HEK293 (cell line): Measurements from ENCODE around the gene HIKESHI.

Experiments used
- CTCF ChIA-PET: fragments of 350-600 bp; formaldehyde crosslinking; extraction: SDS; loops from one replicate; lab custom pipeline; 2021; ENCODE audit warnings: antibody characterized with exemption; lab: Yijun Ruan, JAX
- POLR2A ChIA-PET: fragments of 300-600 bp; formaldehyde crosslinking; extraction: SDS; loops from one replicate; lab custom pipeline; 2020; ENCODE audit warnings: antibody characterized with exemption, inconsistent platforms; lab: Yijun Ruan, JAX
- H3K27ac ChIP-seq: fragments of 200-500 bp; sonication (Bioruptor generic); 2 replicates; pipeline ENCODE4 v1.5.1; 2014; ENCODE audit warnings: low read depth, low read length, control low read depth, inconsistent platforms; ENCODE audit errors: extremely low read depth
- H3K36me3 ChIP-seq, 2 experiments: fragments of 200-500 bp in 1 of 2; sonication (Bioruptor generic) in 1 of 2; 1 replicate in 1 of 2; 2 replicates in 1 of 2; pipeline ENCODE4 v1.5.1; 2014 to 2017; ENCODE audit warnings: inconsistent platforms in 2 of 2, low read length in 2 of 2; ENCODE audit not compliant: control insufficient read depth in 2 of 2, insufficient read depth in 1 of 2
- H3K4me1 ChIP-seq: fragments of 200-500 bp; sonication (Bioruptor generic); 2 replicates; pipeline ENCODE4 v1.5.1; 2014; ENCODE audit warnings: mild to moderate bottlenecking, low read length, inconsistent platforms; ENCODE audit not compliant: control insufficient read depth, insufficient read depth
- H3K4me3 ChIP-seq: 2 replicates; pipeline ENCODE4 v1.5.1; 2011; ENCODE audit warnings: low read depth, mild to moderate bottlenecking, control low read depth, low read length, moderate library complexity
- H3K9me3 ChIP-seq: fragments of 200-500 bp; sonication (Bioruptor generic); 2 replicates; pipeline ENCODE4 v1.5.1; 2014; ENCODE audit warnings: low read depth, low read length, inconsistent platforms; ENCODE audit not compliant: control insufficient read depth, insufficient read depth
- HOXC10 ChIP-seq: sonication (generic); formaldehyde crosslinking; IDR thresholded peaks from 2 replicates; pipeline ENCODE4 v1.8.1; 2023; ENCODE audit warnings: mild to moderate bottlenecking, missing genetic modification reagents
- PRDM1 ChIP-seq: fragments of 450-650 bp; formaldehyde crosslinking; IDR thresholded peaks from 2 replicates; pipeline ENCODE4; 2016; ENCODE audit warnings: missing biosample characterization, missing genetic modification characterization
- SALL2 ChIP-seq: fragments of 450-650 bp; formaldehyde crosslinking; IDR thresholded peaks from 2 replicates; pipeline ENCODE4 v1.5.0; 2017; ENCODE audit warnings: missing biosample characterization, mild to moderate bottlenecking, missing genetic modification characterization, borderline replicate concordance
- SETDB1 ChIP-seq: IDR thresholded peaks from one replicate; pipeline ENCODE4 v1.6.1; 2017; ENCODE audit warnings: mild to moderate bottlenecking, low read length, moderate library complexity, mixed read lengths; ENCODE audit not compliant: insufficient read length
- SP3 ChIP-seq: fragments of 450-650 bp; formaldehyde crosslinking; IDR thresholded peaks from 2 replicates; pipeline ENCODE4 v1.5.1; 2016; ENCODE audit warnings: missing biosample characterization, missing genetic modification characterization
- SP7 ChIP-seq: fragments of 450-650 bp; formaldehyde crosslinking; IDR thresholded peaks from 2 replicates; pipeline ENCODE4 v1.5.1; 2016; ENCODE audit warnings: missing biosample characterization, missing genetic modification characterization
- TCF7L2 ChIP-seq: IDR thresholded peaks from 2 replicates; pipeline ENCODE4 v1.6.1; 2011; ENCODE audit warnings: low read depth, mild to moderate bottlenecking, inconsistent platforms, low read length, moderate library complexity, borderline replicate concordance
- TSHZ1 ChIP-seq: fragments of 450-650 bp; formaldehyde crosslinking; IDR thresholded peaks from 2 replicates; pipeline ENCODE4 v1.5.1; 2016; ENCODE audit warnings: missing biosample characterization, missing genetic modification characterization, borderline replicate concordance
- WT1 ChIP-seq: fragments of 450-650 bp; formaldehyde crosslinking; IDR thresholded peaks from 2 replicates; pipeline ENCODE4 v1.5.1; 2016; ENCODE audit warnings: missing biosample characterization, missing genetic modification characterization
- ZFP37 ChIP-seq: fragments of 450-650 bp; formaldehyde crosslinking; IDR thresholded peaks from 2 replicates; pipeline ENCODE4 v1.5.1; 2016; ENCODE audit warnings: missing biosample characterization, missing genetic modification characterization
- ZNF169 ChIP-seq: fragments of 450-650 bp; formaldehyde crosslinking; IDR thresholded peaks from 2 replicates; pipeline ENCODE4 v1.5.1; 2016; ENCODE audit warnings: missing biosample characterization, missing genetic modification characterization
- ZNF174 ChIP-seq: fragments of 450-650 bp; formaldehyde crosslinking; IDR thresholded peaks from 2 replicates; pipeline ENCODE4 v1.5.0; 2017; ENCODE audit warnings: missing biosample characterization, mild to moderate bottlenecking, missing genetic modification characterization
- ZNF311 ChIP-seq: fragments of 450-650 bp; formaldehyde crosslinking; IDR thresholded peaks from 2 replicates; pipeline ENCODE4 v1.5.1; 2017; ENCODE audit warnings: missing biosample characterization, missing genetic modification characterization, borderline replicate concordance
- ZNF350 ChIP-seq: fragments of 450-650 bp; formaldehyde crosslinking; IDR thresholded peaks from 2 replicates; pipeline ENCODE4 v1.5.0; 2017; ENCODE audit warnings: missing biosample characterization, mild to moderate bottlenecking, missing genetic modification characterization
- ZNF366 ChIP-seq: fragments of 450-650 bp; formaldehyde crosslinking; conservative IDR thresholded peaks from 2 replicates; pipeline ENCODE4 v1.5.1; 2016; ENCODE audit warnings: missing biosample characterization, missing genetic modification characterization
- ZNF48 ChIP-seq: fragments of 450-650 bp; formaldehyde crosslinking; IDR thresholded peaks from 2 replicates; pipeline ENCODE4 v1.5.1; 2016; ENCODE audit warnings: missing biosample characterization, missing genetic modification characterization
- ZNF530 ChIP-seq: fragments of 450-650 bp; formaldehyde crosslinking; IDR thresholded peaks from 2 replicates; pipeline ENCODE4 v1.5.1; 2016; ENCODE audit warnings: low read depth, missing biosample characterization, missing genetic modification characterization
- ZNF544 ChIP-seq: fragments of 450-650 bp; formaldehyde crosslinking; IDR thresholded peaks from 2 replicates; pipeline ENCODE4 v1.5.0; 2017; ENCODE audit warnings: missing biosample characterization, missing genetic modification characterization
- ZNF629 ChIP-seq: fragments of 450-650 bp; formaldehyde crosslinking; IDR thresholded peaks from 2 replicates; pipeline ENCODE4 v1.5.1; 2017; ENCODE audit warnings: missing biosample characterization, missing genetic modification characterization
- ZNF677 ChIP-seq: fragments of 450-650 bp; IDR thresholded peaks from 2 replicates; pipeline ENCODE4 v1.5.0; 2018; ENCODE audit warnings: missing biosample characterization, mild to moderate bottlenecking, missing genetic modification characterization, moderate library complexity
- ZNF707 ChIP-seq: fragments of 450-650 bp; formaldehyde crosslinking; IDR thresholded peaks from 2 replicates; pipeline ENCODE4 v1.5.1; 2016; ENCODE audit warnings: missing biosample characterization, missing genetic modification characterization
- ZNF747 ChIP-seq: fragments of 450-650 bp; formaldehyde crosslinking; IDR thresholded peaks from 2 replicates; pipeline ENCODE4 v1.5.1; 2016; ENCODE audit warnings: missing biosample characterization, missing genetic modification characterization
- ZNF776 ChIP-seq: fragments of 450-650 bp; formaldehyde crosslinking; IDR thresholded peaks from 2 replicates; pipeline ENCODE4 v1.5.0; 2017; ENCODE audit warnings: missing biosample characterization, missing genetic modification characterization, borderline replicate concordance
- ZNF837 ChIP-seq: fragments of 450-650 bp; formaldehyde crosslinking; IDR thresholded peaks from 2 replicates; pipeline ENCODE4 v1.5.1; 2016; ENCODE audit warnings: missing biosample characterization, missing genetic modification characterization
- ZNF843 ChIP-seq: fragments of 450-650 bp; formaldehyde crosslinking; IDR thresholded peaks from 2 replicates; pipeline ENCODE4 v1.5.1; 2016; ENCODE audit warnings: missing biosample characterization, missing genetic modification characterization
- ZSCAN23 ChIP-seq: fragments of 450-650 bp; formaldehyde crosslinking; IDR thresholded peaks from 2 replicates; pipeline ENCODE4 v1.5.1; 2016; ENCODE audit warnings: missing biosample characterization, missing genetic modification characterization
- ZXDB ChIP-seq: fragments of 450-650 bp; formaldehyde crosslinking; IDR thresholded peaks from 2 replicates; pipeline ENCODE4 v1.5.1; 2016; ENCODE audit warnings: missing biosample characterization, missing genetic modification characterization

HIKESHI gene

GRCh38 chr11:86386283-86386682 lies 84.2 kb downstream of the HIKESHI start (continued):
- TF ChIP-seq ZNF843 = no peak
- TF ChIP-seq ZXDB (tag by site-specific recombination) = no peak
- TF ChIP-seq ZNF544 (tag by site-specific recombination) = no peak
- TF ChIP-seq ZNF677 = no peak
- no peak for TF ChIP-seq PRDM1 (tag by site-specific recombination)
- no peak for TF ChIP-seq SALL2
- no peak for TF ChIP-seq ZFP37 (tag by site-specific recombination)
- no peak for TF ChIP-seq ZNF366
- TF ChIP-seq TCF7L2 = no peak
- TF ChIP-seq ZNF707 (tag by site-specific recombination) = no peak
- no peak for TF ChIP-seq ZNF747 (tag by site-specific recombination)

- no peaks in the 10 kb centered on the region for H3K4me1 ChIP-seq
- H3K4me3 ChIP-seq = no peak overlapping the region
- POLR2A ChIA-PET = no interaction called here
- TF ChIP-seq WT1 (tag by site-specific recombination) (no peak), ZNF776 (no peak), ZNF530 (no peak), ZNF837 (tag by site-specific recombination) (no peak), ZNF629 (no peak), ZNF169 (tag by site-specific recombination) (no peak), SP7 (tag by site-specific recombination) (no peak), ZSCAN23 (tag by site-specific recombination) (no peak), ZNF174 (tag by site-specific recombination) (no peak), SP3 (tag by site-specific recombination) (no peak), TSHZ1 (tag by site-specific recombination) (no peak), HOXC10 (CRISPR knock-in tag) (no peak), ZNF48 (no peak), ZNF311 (tag by site-specific recombination) (no peak), ZNF350 (no peak)
- TF ChIP-seq, all 188 proteins: peak for 0
- Histone ChIP-seq H3K9me3 (no peaks in the 10 kb centered on the region), H3K36me3 (no peaks in the 10 kb centered on the region), H3K27ac (no peak overlapping the region)
- CTCF ChIA-PET = interaction anchor here (0.5 to 1.3 kb wide), 3 partner anchors 32 to 1292 kb away, joined by 3 to 4 read pairs (median 4); no protein-coding TSS in a partner anchor
These were observed 84.7 kb downstream of the HIKESHI start for GRCh38 chr11:86386746-86387145.

- Histone ChIP-seq H3K36me3 (no peaks in the 10 kb centered on the region), H3K4me3 (no peak overlapping the region), H3K4me1 (no peaks in the 10 kb centered on the region), H3K27ac (no peak overlapping the region), H3K9me3 (no peaks in the 10 kb centered on the region)
- POLR2A ChIA-PET = no interaction called here
- CTCF ChIA-PET = interaction anchor here (0.5 to 1.2 kb wide), 3 partner anchors 22 to 220 kb away, joined by 3 to 4 read pairs (median 3); no protein-coding TSS in a partner anchor
- peak; percentile 47; the same call in 1 of the 2 replicates for TF ChIP-seq ZNF366
- no peak for TF ChIP-seq SETDB1
These were observed 86.2 kb downstream of the HIKESHI start for GRCh38 chr11:86388198-86388597.
